Uterus (tissue), 4 donors: ENCODE measurements around the gene ADPRHL1. TPM values are rescaled to one million over a fixed set of nuclear protein-coding genes. Genes with fewer than 3 reads are reported as not detected.

Source experiments
- DNase-seq, 2 donors: peaks; one replicate each; pipeline ENCODE4 v3.0.0-alpha.2; 2019 to 2020
- H3K27ac ChIP-seq, 2 donors: fragments of 200-600 bp; sonication (generic); 1 replicate in 1 of 2; 2 replicates in 1 of 2; pipeline ENCODE4 v1.5.1; 2016 to 2018
- H3K27me3 ChIP-seq, 2 donors: fragments of 200-600 bp; sonication (generic); one replicate each; pipeline ENCODE4 v1.5.1; 2018 to 2019; ENCODE audit warnings: control low read depth in 1 of 2
- H3K36me3 ChIP-seq, 2 donors: fragments of 200-600 bp; sonication (generic); one replicate each; pipeline ENCODE4 v1.5.1; 2019; ENCODE audit warnings: control low read depth in 1 of 2
- H3K4me1 ChIP-seq, 2 donors: fragments of 200-600 bp; sonication (generic); one replicate each; pipeline ENCODE4 v1.5.1; 2018 to 2019; ENCODE audit warnings: control low read depth in 1 of 2
- H3K4me3 ChIP-seq, 2 donors: fragments of 200-600 bp; sonication (generic); 1 replicate in 1 of 2; 2 replicates in 1 of 2; pipeline ENCODE4 v1.5.1; 2018 to 2019; ENCODE audit warnings: mild to moderate bottlenecking in 1 of 2
- H3K9me3 ChIP-seq, 2 donors: fragments of 200-600 bp; sonication (generic); one replicate each; pipeline ENCODE4 v1.5.1; 2019; ENCODE audit warnings: control low read depth in 1 of 2
- POLR2A ChIP-seq, 2 donors: fragments of 450-650 bp; IDR thresholded peaks; one replicate each; pipeline ENCODE4 v1.6.1; 2016; ENCODE audit warnings: antibody characterized with exemption in 2 of 2, mild to moderate bottlenecking in 1 of 2, moderate library complexity in 1 of 2
- intact Hi-C: fragments of 100-400 bp; cut with DNase I; formaldehyde crosslinking; loops from one replicate; pipeline ENCODE4 v1.15.1; 2023; ENCODE audit warnings: low total_unique reads
- total RNA-seq, 4 donors: library from RNA; depleted of rRNA in 3 of 4; stranded (reverse); fragments of >200 nt in 3 of 4; gene quantifications; one replicate each; pipeline versions ENCODE4 v1.1.0 to v1.2.4, GENCODE V29; 2014 to 2023
- TF ChIP-seq, protein P1 (sequence below), 4 experiments: fragments of 200-600 bp in 2 of 4; fragments of 450-650 bp in 2 of 4; sonication (generic) in 2 of 4; IDR thresholded peaks; one replicate each; pipeline ENCODE4 v1.5.1; 2016 to 2019; ENCODE audit warnings: antibody characterized with exemption in 4 of 4, mild to moderate bottlenecking in 2 of 4, moderate library complexity in 1 of 4
- donor health status: DM: yes; HTN: yes; CAD: no.

ADPRHL1 gene
- total RNA-seq, 4 donors from 2014 or later: 1.6 to 3.3 TPM; not detected in 2

DNA sequence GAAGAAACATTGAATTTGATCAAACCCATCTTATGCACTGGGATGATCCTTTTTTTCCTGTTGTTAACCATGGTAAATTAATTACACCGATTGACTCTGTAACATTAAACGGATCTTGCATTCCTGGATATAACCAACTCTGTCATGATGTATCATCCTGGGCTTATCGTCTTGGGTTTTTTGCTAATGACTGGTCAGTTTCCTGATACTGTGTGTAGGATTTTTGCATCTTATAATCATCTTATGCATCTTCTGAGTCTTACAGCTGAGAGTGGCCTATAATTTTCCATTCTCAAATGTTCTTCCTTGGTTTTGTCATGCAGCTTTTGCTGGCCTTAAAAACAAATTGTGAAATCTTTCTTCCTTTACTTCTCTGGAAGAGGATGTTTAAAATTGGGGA, 24.4 kb upstream of the ADPRHL1 start:
- Histone ChIP-seq H3K4me1 (no peaks in the 10 kb centered on the region), H3K36me3 (no peaks in the 10 kb centered on the region), H3K9me3 (no peaks in the 10 kb centered on the region), H3K27me3 (no peaks in the 10 kb centered on the region), H3K4me3 (no peak overlapping the region), H3K27ac (no peak overlapping the region)
- no peak for DNase-seq
- TF ChIP-seq, protein P1, sequence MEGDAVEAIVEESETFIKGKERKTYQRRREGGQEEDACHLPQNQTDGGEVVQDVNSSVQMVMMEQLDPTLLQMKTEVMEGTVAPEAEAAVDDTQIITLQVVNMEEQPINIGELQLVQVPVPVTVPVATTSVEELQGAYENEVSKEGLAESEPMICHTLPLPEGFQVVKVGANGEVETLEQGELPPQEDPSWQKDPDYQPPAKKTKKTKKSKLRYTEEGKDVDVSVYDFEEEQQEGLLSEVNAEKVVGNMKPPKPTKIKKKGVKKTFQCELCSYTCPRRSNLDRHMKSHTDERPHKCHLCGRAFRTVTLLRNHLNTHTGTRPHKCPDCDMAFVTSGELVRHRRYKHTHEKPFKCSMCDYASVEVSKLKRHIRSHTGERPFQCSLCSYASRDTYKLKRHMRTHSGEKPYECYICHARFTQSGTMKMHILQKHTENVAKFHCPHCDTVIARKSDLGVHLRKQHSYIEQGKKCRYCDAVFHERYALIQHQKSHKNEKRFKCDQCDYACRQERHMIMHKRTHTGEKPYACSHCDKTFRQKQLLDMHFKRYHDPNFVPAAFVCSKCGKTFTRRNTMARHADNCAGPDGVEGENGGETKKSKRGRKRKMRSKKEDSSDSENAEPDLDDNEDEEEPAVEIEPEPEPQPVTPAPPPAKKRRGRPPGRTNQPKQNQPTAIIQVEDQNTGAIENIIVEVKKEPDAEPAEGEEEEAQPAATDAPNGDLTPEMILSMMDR (IDR thresholded peaks at IDR 0.05): no peak
- no peak for TF ChIP-seq POLR2A (IDR thresholded peaks at IDR 0.05)
- intact Hi-C loops: no loop called here

DNA sequence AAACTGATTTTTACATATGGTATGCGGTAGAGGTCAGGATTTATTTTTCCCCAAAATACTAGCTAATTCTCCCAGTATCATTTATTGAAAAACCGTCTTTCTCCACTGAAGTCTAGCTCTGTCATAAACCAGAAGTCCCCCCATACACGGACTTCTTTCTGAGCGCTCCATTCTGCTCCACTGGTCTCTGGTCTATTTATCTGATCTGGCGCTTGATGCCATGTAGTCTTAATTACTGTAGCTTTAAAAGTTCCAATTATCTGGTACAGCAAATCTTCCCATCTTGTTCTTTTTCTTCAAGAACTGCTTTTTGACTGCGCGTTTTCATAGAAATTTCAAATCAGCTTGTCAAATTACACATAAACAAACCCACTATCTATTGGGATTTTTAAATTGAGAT, 23.5 kb upstream of the ADPRHL1 start:
- no peaks in the 10 kb centered on the region for H3K36me3 ChIP-seq
- intact Hi-C loops: no loop called here
- no peak overlapping the region for H3K27ac ChIP-seq
- no peaks in the 10 kb centered on the region for H3K27me3 ChIP-seq
- DNase-seq: no peak
- no peaks in the 10 kb centered on the region for H3K4me1 ChIP-seq
- H3K4me3 ChIP-seq: no peak overlapping the region
- TF ChIP-seq POLR2A (IDR thresholded peaks at IDR 0.05): no peak
- TF ChIP-seq, protein P1 (IDR thresholded peaks at IDR 0.05): no peak
- no peaks in the 10 kb centered on the region for H3K9me3 ChIP-seq

DNA sequence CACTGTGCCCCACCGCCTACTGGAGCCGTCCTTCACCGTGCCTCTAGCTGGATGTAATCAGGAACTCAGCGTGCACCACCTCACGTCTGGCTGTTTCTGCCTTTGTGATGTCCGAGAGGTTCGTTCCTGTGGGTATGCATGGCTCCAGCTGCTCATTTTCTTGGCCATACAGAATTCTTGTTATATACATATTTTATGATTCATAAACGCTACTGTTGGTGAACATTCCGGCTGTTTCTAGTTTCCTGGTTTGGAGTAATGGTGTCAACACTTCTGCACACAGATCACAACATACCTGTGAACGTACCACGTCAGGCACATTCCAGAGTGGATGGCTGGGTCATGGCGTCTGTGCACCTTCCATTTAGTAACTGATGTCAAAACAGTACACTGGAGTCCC, 22.6 kb upstream of the ADPRHL1 start:
- no peaks in the 10 kb centered on the region for H3K36me3 ChIP-seq
- intact Hi-C loops: no loop called here
- H3K27ac ChIP-seq: no peak overlapping the region
- no peaks in the 10 kb centered on the region for H3K9me3 ChIP-seq
- H3K4me1 ChIP-seq: no peaks in the 10 kb centered on the region
- H3K4me3 ChIP-seq: no peak overlapping the region
- DNase-seq: no peak
- TF ChIP-seq POLR2A (IDR thresholded peaks at IDR 0.05): no peak
- TF ChIP-seq, protein P1 (IDR thresholded peaks at IDR 0.05): no peak
- H3K27me3 ChIP-seq: no peaks in the 10 kb centered on the region

DNA sequence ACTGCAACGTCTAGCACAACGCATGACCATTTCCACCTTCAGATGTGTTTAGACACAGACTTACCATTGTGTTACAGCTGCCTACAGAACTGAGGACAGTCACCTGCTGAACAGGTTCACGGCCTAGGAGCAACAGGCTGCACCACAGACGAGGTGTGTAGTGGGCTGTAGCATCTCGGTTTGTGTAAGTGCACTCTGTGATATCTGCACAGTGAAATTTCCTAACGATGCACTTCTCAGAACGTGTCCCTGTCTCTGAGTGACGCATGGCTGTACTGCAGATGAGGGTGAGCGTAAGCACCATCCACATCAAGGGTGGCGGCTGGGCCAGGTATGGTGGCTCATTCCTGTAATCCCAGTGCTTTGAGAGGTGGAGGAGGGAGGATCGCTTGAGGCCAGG, 22.0 kb upstream of the ADPRHL1 start:
- Histone ChIP-seq H3K27ac (no peak overlapping the region), H3K9me3 (no peaks in the 10 kb centered on the region), H3K27me3 (no peaks in the 10 kb centered on the region), H3K4me1 (no peaks in the 10 kb centered on the region), H3K36me3 (no peaks in the 10 kb centered on the region), H3K4me3 (no peak overlapping the region)
- intact Hi-C loops: no loop called here
- no peak for DNase-seq
- TF ChIP-seq, protein P1 (IDR thresholded peaks at IDR 0.05): no peak
- no peak for TF ChIP-seq POLR2A (IDR thresholded peaks at IDR 0.05)

DNA sequence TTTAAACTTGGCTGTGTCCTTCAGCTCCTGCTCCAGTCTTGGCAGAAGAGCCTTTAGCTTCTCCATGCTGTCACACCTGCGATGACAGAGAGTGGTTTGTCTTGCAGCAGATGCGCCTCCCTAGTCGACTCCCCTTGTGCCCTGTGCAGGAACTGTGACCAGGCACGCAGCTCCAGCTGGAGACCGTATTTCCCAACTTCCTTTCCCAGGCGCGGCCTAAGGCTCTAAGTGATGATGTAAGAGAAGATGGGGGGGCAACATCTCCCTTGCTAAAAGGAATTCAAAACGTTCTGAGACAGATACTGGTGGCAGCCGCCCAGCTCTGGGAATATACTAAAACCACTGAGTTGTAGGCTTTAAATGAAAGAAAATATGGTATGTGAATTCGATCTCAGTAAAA, 20.9 kb upstream of the ADPRHL1 start:
- intact Hi-C loops: no loop called here
- Histone ChIP-seq H3K36me3 (no peaks in the 10 kb centered on the region), H3K9me3 (no peaks in the 10 kb centered on the region), H3K27me3 (no peaks in the 10 kb centered on the region), H3K4me3 (no peak overlapping the region), H3K4me1 (no peaks in the 10 kb centered on the region), H3K27ac (no peak overlapping the region)
- no peak for TF ChIP-seq POLR2A (IDR thresholded peaks at IDR 0.05)
- DNase-seq: no peak

DNA sequence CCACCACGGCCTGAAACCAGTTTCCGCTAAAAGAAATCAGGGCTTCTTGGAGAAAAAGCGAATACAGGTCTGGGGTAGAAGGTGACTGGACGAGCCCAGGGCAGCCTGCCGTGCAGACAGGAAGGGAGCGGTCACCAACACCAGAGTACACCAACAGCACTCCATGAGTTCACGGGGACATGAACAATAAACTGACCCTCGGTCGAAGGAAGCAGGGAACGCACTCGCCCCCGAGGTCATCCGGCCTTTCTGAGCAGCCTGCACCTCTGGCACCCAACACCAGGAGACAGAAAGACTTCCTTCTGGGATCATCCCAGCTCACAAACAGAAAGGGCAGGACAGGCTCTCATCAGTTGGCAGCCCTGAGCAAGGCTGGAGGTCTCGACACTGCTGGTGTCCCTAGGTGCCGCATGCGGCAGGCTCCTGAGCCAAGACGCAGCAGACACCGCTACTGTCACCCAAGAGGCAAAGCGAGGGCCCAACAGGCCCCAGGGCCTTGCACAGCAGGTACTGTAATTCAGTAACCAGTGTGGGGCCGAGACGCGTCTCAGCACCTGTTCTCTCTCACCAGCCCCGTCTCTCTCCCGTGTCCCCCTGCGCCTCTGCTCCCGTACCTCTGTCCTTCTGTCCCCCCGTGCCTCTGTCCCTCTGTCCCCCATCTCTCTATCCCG, 19.2 kb upstream of the ADPRHL1 start:
- intact Hi-C loops: no loop called here
- Histone ChIP-seq H3K27ac (peak overlapping the region; percentile 25 to 35), H3K4me3 (no peak overlapping the region), H3K36me3 (no peaks in the 10 kb centered on the region), H3K9me3 (no peaks in the 10 kb centered on the region), H3K4me1 (no peaks in the 10 kb centered on the region), H3K27me3 (no peaks in the 10 kb centered on the region)
- DNase-seq: no peak
- TF ChIP-seq POLR2A (IDR thresholded peaks at IDR 0.05): no peak
- TF ChIP-seq, protein P1 (IDR thresholded peaks at IDR 0.05): no peak
